LoVo (cell line): ENCODE data around the gene PITPNM3.
"Not testable (repeated sequence)": the region's sequence is repeated elsewhere in the genome, so short reads cannot be mapped to it uniquely, and the experiment has no call there.

ENCODE experiments used
- DNase-seq: peaks from one replicate; pipeline ENCODE4 v3.0.0-alpha.2; 2016; ENCODE audit warnings: low spot score

PITPNM3 gene

DNA sequence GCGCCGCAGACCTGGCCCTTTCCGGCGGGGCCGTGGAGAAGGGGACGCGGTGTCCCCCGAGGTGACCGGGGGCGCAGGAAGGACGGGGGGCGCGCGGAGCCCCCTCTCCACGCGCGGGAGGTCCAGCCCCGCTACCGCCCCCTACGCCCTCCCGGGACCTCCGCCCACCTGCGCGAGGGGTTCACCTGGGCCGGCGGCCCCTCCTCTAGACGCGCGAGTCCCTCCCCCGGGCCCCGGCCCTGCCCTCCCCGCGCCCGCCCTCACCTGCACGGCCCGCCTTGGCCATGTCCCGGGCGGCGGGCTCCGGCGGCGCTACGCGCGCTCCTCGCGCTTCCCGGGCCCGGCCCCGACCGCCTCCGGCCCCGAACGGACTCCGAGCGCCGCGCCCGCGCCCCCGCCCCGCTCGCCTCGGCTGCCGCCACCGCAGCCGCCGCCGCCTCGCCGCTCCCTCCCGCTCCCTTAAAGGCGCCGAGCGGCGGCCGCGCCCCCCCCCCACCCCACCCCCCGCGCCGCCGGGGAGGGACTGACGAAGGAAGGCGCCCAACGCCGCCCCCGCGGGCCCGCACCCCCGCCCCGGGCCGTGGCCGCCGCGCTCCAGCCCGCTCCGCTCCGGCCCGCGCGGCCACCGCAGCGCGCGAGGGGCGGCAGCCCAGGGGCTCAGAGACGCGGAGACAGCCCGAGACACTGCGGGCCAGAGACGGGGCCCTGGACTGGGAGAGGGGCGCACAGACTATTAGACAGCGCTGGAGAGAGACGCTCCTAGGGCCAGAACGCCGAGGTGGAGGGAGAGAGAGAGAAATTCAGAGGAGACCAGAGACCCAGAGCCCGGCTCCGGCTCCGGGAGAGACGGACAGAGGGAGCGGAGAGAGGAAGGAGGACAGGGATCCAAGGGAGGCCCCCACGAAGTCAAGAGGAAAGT, at the start of gene PITPNM3:
Gene PITPNM3 (minus strand): TSS at position 435 of the 919 bp plus-strand sequence. CDS start 149 bp downstream, at position 286.
- DNase-seq = peak; percentile 7

DNA sequence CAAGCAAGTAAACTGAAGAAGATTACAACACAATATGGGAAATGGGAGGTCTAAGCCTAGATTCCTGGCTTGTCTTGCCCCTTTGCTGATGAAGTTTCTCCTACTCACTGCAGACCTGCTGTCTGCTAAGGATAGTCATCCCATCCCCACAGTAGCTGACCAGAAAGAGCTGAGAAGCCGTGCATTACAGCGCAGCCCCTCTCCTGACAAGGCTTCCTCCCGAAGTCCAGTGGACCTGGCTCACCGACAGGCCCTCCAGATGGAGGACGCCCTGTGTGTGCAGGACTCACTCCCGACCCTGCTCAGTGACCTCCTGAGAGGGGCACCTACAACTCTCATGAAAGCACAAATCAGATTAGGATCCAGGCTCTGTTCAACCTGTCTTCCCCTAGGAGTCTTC, 48.8 kb upstream of the PITPNM3 start:
- no peak for DNase-seq

DNA sequence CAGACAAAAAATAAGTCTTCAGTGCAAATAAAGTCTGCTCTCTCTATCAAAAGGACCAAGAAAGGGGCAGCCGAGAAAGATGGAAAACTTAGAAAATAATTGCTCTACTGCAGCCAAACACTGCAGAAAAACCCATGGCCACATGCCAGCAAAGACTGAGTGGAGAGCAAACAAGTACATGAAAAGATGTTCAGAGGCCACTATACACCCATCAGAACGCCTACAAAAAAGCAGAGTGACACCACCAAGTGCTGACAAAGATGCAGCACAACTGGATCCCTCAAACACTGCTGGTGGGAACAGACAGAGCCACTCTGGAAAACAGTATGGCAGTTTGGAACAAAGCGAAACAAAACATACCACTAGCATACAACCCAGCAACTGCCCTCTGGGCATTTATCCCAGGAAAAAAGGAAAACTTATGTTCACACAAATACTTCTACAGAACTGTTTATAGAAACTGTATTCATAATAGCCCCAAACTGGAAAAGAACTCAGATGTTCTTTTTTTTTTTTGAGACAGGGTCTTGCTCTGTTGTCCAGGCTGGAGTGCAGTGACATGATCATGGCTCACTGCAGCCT, 47.5 kb upstream of the PITPNM3 start:
- DNase-seq = no peak

DNA sequence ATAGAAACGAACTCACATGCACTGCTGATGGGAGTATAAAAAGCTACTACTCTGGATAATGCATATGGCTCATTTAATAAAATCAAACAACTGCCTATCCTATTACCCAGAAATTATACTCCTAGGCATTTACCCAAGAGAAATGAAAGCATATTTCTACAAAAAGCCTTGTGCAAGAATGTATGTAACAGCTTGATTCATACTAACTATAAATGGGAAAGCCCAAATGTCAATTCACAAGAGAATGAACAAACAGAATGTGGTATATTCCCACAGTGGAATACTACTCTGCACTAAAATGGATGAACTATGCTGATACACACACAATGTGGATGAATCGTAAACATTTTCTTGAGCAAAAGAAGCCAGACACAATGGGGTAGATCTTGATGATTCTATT, 45.8 kb upstream of the PITPNM3 start:
- no peak for DNase-seq

DNA sequence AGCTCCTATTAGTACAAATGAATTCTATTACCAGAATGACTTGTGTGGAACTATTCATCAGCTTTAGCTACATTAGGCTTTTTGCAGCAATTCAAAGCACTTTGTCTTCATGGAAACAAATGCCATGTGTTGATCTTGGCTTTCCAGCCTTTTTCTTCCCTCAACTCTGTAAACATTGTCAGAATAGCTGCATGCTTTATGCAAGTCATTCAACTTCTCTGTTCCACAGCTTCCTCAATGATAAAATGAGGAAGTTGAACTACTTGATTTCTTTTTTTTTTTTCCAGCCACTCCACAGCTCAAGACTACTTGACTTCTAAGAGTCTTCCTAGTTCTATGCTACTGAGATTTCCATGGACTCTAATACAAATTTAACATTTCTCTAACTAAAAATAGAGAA, 43.0 kb upstream of the PITPNM3 start:
- no peak for DNase-seq

DNA sequence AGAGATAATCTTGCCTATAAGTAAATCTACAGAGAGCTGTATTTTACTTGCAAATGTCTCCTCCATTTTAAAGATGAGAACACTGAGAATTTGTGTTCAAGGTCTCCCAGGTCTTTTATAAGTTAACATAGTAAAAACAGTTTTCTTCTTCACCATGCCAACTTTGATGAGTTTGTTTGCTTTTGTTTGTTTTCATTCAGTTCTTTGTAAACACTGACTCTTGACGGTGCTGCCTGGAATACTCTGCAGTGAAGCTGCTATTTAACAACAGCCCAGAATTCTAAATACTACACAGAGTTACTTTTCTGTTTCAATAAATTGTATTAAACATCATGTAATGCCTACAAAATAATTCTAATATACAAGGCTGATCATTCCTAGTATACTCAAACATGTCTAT, 41.4 kb upstream of the PITPNM3 start:
- no peak for DNase-seq

DNA sequence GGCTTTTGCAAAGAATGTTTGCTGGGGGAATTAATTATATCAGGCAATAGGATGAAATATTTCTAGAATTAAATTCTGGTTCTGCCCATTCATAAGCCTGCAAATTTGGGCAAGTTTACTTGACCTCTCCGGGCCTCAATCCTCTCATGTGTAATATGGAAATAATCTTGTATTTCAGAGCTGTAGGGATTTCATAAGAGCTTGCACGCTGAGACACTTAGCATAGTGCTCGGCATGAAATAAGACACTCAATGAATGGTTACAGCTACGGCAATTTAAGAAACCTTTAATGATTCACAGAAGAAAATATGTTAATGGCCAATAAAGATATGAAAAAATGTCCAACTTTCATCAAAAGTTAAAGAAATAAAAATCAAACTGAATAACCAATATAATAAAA, 40.6 kb upstream of the PITPNM3 start:
- DNase-seq = no peak

DNA sequence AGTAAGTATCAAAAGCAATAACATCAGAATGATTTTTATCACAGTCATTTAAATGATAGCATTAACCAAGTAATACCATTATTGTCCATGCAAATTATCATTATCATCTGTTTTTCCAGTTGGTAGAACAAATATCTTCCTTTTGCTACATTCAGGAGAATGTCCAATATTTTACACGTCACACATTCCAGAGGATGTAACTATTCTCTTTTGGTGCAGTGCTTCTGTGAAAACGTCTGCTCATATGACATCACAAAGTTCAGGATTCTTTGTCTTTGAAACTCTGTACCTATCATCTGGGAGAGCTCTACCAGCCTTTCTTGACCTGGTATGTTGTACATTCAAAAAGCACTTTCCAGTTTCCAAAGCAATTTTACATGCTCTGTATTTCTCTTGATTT, 40.2 kb upstream of the PITPNM3 start:
- DNase-seq = no peak

DNA sequence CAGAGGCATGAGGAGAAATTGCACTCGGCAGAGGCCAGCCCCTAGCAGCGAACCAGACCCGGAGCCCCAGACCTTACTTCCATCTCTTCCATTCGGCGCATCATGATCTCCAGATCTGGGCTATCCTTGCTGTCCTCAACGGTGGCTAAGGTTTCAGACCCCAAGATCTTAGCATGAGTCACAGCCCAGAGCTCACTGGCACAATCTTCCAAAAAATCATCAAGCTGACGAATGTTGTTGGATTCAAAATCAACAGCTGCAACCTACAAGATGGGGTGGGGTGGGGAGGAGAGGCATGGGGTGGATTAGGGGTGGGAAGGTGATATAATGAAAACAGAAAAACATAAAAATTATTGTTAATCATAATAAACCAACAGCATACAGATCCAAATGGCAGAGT, 39.7 kb upstream of the PITPNM3 start:
- DNase-seq = no peak

DNA sequence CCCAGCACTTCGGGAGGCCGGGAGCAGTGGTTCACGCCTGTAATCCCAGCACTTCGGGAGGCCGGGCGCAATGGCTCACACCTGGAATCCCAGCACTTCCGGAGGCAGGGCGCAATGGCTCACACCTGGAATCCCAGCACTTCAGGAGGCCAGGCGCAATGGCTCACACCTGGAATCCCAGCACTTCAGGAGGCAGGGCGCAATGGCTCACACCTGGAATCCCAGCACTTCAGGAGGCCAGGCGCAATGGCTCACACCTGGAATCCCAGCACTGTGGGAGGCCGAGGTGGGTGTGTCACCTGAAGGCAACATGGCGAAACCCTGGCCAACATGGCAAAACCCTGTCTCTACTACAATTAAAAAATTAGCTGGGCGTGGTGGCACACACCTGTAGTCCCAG, 37.0 kb upstream of the PITPNM3 start:
- not testable (repeated sequence) for DNase-seq

DNA sequence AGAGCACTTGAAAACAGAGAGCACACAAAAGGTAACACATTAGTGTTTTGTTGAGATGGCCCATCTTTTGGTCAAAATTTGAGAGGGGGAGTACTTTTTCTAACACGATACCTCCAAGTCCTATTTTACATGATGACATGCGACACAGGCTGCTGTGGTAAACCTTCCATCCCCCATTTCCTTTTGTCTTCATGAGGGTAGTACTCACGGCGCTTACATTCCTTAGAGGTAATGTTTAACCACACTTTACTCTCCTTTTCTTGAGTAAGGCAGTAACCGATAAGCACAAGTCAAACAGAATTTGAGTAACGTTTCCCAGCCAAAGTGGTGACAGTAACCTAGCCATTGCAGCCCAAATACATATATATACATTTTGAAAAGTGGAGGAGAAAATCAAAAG, 35.8 kb upstream of the PITPNM3 start:
- DNase-seq = no peak

DNA sequence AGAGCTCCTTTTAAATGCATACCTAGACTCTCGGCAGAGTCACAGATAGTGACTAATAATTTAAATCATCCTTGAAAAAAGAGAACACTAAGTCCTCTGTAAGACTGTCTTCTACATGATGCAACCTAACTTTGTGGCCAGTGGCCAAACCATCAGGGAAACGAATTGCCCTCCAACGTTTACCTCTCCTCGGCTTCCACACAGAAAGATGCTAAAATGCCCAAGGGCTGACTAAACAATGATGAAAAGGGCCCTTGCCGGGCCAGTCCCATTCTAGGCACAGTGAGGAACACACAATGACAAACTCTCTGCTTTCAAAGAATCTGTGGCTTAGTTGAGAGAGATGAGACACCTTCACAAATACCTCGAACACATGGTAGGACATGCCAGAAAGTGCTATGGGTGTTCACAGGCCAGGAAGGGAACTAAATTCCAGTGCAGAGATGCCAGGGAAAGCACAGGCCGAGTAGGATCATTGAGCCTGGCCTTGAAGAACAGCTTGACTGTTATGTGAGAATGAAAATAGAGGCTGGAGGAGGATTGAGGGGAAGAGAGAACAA, 35.3 kb upstream of the PITPNM3 start:
- DNase-seq = no peak

DNA sequence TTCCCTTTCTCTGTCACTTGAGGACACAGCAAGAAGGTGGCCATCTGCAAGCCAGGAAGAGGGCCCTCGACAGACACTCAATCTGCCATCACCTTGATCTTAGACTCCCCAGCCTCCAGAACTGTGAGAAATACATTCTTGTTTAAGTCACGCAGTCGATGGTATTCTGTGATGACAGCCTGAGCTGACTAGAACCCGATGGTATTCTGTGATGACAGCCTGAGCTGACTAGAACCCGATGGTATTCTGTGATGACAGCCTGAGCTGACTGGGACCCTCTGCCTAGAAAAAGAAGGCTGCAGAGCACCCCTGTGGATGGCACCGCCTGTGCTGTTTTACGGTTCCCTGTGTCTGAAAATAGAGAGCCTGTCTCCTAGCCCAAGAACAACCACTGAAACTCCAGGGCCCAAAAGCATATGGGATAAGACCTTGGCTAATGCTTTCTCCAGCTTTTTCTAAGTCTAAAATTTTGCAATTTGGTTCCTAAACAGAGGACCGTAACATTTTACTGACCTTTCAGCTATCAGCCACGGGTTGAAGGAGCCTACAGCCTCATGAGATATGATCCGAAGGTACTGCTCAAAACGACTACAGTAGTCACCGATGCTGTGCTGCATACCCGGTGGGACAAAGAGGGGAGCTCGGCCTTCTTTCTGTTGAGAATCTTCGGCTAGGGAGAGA, 33.1 kb upstream of the PITPNM3 start:
- no peak for DNase-seq

DNA sequence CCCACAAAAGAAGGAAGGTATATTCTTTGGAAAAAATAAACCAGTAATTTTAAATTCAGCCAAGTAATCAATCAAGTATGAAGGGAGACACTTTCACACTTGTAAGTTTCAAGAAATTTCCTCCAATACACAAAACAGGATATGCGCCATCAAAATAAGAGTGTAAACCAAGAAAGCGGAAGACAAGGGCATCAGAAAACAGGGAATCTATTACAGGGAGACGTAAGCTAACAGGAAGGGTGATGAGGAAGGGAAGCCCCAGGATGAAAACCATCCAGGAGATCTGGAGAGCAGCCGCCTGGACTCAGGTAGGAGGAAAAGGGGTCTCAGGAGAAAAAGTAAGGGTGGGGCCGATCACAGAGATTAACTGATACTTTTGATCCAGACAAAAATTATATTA, 31.8 kb upstream of the PITPNM3 start:
- no peak for DNase-seq

DNA sequence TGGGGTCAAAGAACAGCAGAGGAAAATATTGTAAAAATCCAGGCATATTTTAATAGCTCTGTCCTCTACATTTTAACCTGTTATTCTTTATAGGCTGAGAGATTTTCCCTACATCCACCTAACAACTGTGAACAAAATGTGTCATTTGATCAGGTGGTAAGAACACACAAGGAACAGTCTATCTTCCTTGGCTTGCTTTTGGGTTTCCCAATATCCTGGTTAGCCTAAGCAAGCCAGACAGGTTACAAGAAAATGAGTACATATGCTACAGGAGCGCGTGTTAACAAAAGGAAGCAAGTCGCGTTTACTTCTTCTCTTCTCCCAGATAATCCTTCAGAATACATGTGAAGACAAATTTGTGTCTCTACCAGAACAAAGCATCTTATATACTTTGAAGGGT, 31.0 kb upstream of the PITPNM3 start:
- DNase-seq = no peak

DNA sequence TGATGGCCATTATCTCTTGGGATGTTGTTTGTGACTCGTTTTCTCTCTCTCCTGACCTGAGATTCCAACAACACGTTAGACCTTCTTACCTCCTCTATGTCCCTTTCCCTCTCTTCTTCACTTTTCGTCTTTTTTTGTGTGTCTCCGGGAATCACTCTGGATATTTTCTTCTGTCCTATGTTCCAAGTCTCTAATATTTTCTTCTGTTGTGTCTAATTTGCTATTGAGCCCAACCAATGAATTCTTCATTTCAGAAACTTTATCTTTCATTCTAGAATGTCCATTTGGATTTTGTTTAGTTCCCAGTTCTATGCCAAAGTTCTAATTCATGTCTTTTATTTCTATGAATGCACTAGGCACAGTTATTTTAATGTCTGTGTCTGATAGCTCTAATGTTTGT, 27.1 kb upstream of the PITPNM3 start:
- no peak for DNase-seq

DNA sequence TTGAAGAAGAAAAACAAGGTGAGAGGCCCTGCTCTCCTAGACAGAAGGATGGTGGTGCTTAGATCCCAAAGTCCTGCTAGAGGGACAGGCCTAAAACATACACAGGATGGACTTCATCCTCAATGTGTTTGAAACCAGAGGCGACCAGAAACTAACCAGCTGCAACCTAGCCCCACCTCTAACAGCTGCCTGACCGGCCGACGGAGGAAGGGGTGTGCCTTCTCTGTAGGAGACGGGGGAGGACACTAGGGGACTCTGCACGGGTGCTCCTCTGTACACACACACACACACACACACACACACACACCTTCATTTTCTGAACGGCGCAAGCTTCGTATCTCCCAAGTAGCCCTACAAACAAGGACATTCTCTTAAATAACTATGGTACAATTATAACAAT, 24.3 kb upstream of the PITPNM3 start:
- no peak for DNase-seq

DNA sequence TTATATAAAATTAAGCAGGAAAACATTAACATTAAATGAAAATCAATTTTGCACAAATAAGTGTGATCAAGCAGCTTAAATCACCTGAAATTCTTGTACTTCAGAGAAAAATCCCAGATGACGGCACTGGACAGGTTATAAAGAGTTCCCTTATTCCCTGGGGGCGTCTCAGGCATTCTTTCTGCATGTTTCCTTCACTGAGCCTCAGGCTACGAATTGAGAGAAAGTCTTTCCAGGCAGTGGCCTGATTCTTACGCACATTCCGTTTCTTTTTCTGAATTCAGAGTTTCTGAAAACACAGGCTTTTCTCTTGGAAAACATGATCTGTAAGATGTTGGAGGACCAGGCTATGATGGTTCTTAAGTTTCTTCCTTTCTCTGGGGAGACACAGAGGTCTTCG, 22.1 kb upstream of the PITPNM3 start:
- no peak for DNase-seq

DNA sequence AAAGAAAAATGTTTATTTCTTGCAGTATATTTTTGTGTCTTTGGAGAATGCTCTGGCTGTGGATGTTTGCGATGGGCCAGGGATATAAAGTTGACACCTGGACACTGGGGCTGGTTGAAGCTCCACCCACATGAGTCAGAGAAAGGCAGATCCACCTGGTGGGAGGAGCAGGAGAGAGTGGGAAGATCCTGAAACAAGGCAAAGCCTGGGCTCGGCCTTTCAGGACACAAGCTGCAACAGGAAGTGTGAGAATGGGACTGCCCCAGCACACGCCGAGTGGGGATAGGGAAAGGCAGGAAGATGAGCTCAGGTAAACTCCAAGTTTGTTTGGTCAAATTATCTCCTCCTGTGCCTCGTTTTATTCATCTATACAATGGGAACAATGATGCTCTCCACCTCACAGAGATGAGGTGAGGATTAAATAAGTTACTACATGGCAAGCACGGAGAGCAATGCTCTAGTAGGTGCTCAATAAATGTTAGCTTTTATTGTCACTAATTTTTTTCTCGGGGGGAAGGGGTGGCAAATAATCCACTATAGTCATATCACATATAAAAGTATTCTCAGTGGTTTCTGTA, 21.4 kb upstream of the PITPNM3 start:
- DNase-seq = peak; percentile 18

DNA sequence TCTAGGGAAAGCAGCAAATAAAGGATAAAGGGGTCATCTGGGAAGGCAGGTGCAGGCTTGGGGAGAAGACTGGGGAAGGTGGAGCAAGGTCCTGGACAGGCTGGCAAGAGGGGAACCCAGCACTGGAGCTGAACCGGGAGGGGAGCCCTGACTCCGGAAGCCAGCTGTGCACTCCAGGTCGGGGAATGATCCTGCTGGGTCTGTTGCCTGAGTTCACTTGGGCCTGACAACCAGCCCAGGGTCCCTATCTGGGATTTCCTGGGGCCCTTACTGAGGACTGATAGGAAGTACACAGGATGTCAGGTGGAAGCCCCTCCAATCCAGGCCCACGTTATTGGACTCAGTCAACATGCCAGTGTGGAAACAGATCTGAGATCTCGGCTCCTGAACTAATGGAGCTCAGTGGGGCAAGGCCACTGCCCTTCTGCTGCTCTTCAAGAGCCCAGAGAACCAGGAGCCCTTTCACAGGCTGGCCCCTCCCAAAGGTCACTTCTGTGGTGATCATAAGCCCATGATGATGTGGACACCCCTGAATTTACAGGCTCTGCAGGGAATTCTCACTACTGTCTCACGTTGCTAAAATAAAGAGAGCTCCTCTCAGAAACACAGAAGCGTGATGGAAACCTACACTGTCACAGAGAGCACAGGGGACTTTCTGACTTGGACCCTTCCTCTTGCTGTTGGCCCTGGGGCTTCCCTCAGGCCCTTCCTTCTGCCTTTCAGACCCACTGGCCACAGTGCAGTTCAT, 19.9 kb upstream of the PITPNM3 start:
- DNase-seq = no peak

DNA sequence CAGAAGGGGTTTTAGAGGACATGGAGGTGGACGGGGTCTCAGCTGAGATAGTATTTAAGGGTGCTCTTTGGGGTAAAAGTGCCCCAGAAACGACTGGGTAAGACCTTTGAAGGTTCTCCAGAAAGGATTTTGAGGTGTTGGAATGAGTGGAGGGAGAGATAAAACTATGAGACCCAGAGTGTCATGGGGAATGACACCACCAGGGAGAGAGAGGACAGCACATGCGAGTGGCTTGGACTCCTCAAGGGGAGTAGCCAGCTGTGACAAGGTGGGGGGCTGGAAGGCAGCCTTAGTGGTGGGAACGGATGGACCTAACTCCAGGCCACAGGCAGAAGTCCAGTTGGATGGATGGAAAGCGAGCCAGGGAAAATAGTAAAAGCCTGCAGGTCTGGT, 19.2 kb upstream of the PITPNM3 start:
- DNase-seq = no peak
